ENCODE data around the gene LY6G6C. TPM values are rescaled to one million over a fixed set of nuclear protein-coding genes. Genes with fewer than 3 reads are reported as not detected.

LY6G6C gene
- total and polyA plus RNA-seq, 2 of the 13 experiments (the other 11 are each of a cell fraction or from before 2014, with no cell fraction given), result 0.15 TPM; not detected in 1

DNA sequence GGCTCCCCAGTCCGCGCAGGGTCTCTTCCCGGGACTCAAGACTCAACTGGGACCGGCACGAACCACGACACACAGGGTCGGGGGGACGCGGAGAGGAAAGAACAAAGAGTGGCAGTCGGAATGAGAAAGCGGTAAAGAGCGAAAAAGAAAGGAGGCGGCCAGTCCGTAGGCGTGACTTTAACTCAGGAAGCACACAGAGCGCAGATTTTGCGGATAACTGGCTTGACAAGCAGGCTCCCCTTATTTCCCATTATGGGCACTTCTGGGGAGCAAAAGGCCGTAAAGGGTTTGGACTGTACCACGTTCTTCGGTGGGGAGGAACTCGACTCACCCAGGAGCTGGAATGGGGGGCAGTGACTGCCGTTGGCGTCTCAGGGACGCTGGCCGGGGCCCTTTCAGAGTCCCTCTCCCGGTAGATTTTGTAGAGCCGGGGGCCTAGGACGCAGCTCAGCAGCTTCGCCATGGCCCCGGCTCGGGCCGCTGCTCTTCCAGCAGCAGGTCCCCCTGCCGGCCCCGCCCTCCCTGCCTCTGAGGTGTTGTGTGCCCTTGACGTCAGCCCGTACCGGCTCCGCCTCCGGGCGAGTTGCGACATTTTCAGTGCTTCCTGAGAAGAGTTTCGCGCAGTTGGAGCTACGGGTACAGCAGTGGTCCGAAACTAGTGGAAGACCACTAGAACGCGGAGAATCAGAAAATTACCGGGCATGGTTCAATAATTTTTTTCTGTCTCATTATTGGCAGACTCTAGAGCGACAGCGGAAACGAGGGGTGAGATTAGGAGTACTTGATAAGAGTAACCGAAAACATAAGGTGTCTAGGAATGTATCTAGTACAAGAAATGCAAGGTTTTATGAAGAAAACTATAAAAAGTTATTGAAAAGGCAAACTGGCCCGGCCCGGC, 18.5 kb downstream of the LY6G6C start, which contains the start of gene ABHD16A (continued):
- peak; percentile 79; the same call in 1 of the 2 replicates for TF ChIP-seq ELF4 (CRISPR knock-in tag; IDR thresholded peaks at IDR 0.05; ENCODE audit: borderline replicate concordance)
- TF ChIP-seq, protein P1, sequence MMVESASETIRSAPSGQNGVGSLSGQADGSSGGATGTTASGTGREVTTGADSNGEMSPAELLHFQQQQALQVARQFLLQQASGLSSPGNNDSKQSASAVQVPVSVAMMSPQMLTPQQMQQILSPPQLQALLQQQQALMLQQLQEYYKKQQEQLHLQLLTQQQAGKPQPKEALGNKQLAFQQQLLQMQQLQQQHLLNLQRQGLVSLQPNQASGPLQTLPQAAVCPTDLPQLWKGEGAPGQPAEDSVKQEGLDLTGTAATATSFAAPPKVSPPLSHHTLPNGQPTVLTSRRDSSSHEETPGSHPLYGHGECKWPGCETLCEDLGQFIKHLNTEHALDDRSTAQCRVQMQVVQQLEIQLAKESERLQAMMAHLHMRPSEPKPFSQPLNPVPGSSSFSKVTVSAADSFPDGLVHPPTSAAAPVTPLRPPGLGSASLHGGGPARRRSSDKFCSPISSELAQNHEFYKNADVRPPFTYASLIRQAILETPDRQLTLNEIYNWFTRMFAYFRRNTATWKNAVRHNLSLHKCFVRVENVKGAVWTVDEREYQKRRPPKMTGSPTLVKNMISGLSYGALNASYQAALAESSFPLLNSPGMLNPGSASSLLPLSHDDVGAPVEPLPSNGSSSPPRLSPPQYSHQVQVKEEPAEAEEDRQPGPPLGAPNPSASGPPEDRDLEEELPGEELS (CRISPR knock-in tag; IDR thresholded peaks at IDR 0.05), result peak; percentile 58
- TF ChIP-seq HIVEP1 (CRISPR knock-in tag; IDR thresholded peaks at IDR 0.05), result peak; percentile 83
- peak; percentile 27; the same call in 1 of the 2 replicates for TF ChIP-seq ZNF263 (CRISPR knock-in tag; IDR thresholded peaks at IDR 0.05)
- TF ChIP-seq ARID2 (CRISPR knock-in tag; IDR thresholded peaks at IDR 0.05; ENCODE audit: borderline replicate concordance), result peak; percentile 45; the same call in 1 of the 2 replicates
- peak; percentile 82 for TF ChIP-seq ZSCAN21 (CRISPR knock-in tag; IDR thresholded peaks at IDR 0.05; ENCODE audit: borderline replicate concordance)
- TF ChIP-seq, protein P2, sequence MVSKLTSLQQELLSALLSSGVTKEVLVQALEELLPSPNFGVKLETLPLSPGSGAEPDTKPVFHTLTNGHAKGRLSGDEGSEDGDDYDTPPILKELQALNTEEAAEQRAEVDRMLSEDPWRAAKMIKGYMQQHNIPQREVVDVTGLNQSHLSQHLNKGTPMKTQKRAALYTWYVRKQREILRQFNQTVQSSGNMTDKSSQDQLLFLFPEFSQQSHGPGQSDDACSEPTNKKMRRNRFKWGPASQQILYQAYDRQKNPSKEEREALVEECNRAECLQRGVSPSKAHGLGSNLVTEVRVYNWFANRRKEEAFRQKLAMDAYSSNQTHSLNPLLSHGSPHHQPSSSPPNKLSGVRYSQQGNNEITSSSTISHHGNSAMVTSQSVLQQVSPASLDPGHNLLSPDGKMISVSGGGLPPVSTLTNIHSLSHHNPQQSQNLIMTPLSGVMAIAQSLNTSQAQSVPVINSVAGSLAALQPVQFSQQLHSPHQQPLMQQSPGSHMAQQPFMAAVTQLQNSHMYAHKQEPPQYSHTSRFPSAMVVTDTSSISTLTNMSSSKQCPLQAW (CRISPR knock-in tag; IDR thresholded peaks at IDR 0.05), result peak; percentile 93
- peak; percentile 75; the same call in 1 of the 2 replicates for TF ChIP-seq HOXA5 (CRISPR knock-in tag; IDR thresholded peaks at IDR 0.05)
- TF ChIP-seq HNRNPUL1 (IDR thresholded peaks at IDR 0.05; ENCODE audit: low read depth, low read length), result no peak
- TF ChIP-seq RBM39 (IDR thresholded peaks at IDR 0.05; ENCODE audit: low read depth, low read length, poor library complexity, severe bottlenecking), result peak; percentile 76
- TF ChIP-seq, protein P3, sequence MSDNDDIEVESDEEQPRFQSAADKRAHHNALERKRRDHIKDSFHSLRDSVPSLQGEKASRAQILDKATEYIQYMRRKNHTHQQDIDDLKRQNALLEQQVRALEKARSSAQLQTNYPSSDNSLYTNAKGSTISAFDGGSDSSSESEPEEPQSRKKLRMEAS (IDR thresholded peaks at IDR 0.05), result peak; percentile 41
- no peak; the same call in 1 of the 2 replicates for TF ChIP-seq MYC (CRISPR knock-in tag; IDR thresholded peaks at IDR 0.05; ENCODE audit: borderline replicate concordance)
- TF ChIP-seq JUNB (CRISPR knock-in tag; IDR thresholded peaks at IDR 0.05; ENCODE audit: borderline replicate concordance), result no peak
- peak; percentile 92 for TF ChIP-seq ELF1 (CRISPR knock-in tag; IDR thresholded peaks at IDR 0.05)
- peak; percentile 85 for TF ChIP-seq GATAD2A (CRISPR knock-in tag; IDR thresholded peaks at IDR 0.05)
- TF ChIP-seq SPEN (CRISPR knock-in tag; IDR thresholded peaks at IDR 0.05; ENCODE audit: low read depth), result peak; percentile 93
- TF ChIP-seq, protein P4, sequence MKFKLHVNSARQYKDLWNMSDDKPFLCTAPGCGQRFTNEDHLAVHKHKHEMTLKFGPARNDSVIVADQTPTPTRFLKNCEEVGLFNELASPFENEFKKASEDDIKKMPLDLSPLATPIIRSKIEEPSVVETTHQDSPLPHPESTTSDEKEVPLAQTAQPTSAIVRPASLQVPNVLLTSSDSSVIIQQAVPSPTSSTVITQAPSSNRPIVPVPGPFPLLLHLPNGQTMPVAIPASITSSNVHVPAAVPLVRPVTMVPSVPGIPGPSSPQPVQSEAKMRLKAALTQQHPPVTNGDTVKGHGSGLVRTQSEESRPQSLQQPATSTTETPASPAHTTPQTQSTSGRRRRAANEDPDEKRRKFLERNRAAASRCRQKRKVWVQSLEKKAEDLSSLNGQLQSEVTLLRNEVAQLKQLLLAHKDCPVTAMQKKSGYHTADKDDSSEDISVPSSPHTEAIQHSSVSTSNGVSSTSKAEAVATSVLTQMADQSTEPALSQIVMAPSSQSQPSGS (CRISPR knock-in tag; IDR thresholded peaks at IDR 0.05), result peak; percentile 99
- TF ChIP-seq ZNF205 (CRISPR knock-in tag; IDR thresholded peaks at IDR 0.05), result peak; percentile 62; the same call in 1 of the 2 replicates
- TF ChIP-seq, protein P5, sequence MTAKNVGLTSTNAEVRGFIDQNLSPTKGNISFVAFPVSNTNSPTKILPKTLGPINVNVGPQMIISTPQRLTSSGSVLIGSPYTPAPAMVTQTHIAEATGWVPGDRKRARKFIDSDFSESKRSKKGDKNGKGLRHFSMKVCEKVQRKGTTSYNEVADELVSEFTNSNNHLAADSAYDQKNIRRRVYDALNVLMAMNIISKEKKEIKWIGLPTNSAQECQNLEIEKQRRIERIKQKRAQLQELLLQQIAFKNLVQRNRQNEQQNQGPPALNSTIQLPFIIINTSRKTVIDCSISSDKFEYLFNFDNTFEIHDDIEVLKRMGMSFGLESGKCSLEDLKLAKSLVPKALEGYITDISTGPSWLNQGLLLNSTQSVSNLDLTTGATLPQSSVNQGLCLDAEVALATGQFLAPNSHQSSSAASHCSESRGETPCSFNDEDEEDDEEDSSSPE (CRISPR knock-in tag; IDR thresholded peaks at IDR 0.05), result peak; percentile 67
- TF ChIP-seq FOXC1 (CRISPR knock-in tag; IDR thresholded peaks at IDR 0.05; ENCODE audit: borderline replicate concordance), result 0 out of 2 replicates have a peak, but pooled peaks have one; percentile 69

All from HepG2 (cell line).